Fibroblast of upper back skin (primary cell): ENCODE data around the gene SIGLEC7.

Experiments
- DNase-seq: peaks from one replicate; pipeline ENCODE4 v3.0.0-alpha.2; 2013

The SIGLEC7 gene

DNA sequence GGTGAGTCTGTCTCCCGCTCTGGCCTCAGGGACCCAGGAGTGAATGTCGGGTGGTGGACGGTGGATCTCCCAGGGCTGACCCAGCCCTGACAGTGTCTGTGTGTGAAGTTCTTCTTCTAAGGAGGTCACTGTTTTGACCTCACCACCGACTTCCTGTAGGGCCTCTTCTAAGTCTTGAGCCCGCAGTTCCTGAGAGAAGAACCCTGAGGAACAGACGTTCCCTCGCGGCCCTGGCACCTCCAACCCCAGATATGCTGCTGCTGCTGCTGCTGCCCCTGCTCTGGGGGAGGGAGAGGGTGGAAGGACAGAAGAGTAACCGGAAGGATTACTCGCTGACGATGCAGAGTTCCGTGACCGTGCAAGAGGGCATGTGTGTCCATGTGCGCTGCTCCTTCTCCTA is at the start of gene SIGLEC7:
Gene SIGLEC7, plus strand, starts transcription at position 183 of the 400 bp plus-strand sequence. Its CDS starts 69 bp downstream, at position 252.
- no peak for DNase-seq

DNA sequence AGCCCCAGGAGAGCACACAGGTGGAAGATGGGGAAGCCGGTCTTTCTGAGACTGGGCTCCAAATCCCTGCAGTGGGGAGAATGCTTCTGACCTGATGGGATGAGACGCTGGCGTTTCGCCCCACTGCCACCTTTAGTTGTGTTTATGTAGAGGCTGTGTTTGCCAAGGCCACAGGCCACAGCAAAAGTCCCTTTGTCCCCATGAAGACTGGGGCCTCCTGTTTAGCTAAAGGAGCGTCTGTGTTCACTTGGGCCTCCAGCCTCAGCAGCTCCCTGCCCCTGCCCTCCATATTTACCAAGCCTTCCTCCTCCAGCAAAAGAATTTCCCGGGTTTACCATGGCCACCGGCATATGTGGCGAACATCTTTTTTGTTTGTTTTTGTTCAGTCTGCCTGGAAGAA is 49.0 kb upstream of the SIGLEC7 start:
- DNase-seq: no peak

DNA sequence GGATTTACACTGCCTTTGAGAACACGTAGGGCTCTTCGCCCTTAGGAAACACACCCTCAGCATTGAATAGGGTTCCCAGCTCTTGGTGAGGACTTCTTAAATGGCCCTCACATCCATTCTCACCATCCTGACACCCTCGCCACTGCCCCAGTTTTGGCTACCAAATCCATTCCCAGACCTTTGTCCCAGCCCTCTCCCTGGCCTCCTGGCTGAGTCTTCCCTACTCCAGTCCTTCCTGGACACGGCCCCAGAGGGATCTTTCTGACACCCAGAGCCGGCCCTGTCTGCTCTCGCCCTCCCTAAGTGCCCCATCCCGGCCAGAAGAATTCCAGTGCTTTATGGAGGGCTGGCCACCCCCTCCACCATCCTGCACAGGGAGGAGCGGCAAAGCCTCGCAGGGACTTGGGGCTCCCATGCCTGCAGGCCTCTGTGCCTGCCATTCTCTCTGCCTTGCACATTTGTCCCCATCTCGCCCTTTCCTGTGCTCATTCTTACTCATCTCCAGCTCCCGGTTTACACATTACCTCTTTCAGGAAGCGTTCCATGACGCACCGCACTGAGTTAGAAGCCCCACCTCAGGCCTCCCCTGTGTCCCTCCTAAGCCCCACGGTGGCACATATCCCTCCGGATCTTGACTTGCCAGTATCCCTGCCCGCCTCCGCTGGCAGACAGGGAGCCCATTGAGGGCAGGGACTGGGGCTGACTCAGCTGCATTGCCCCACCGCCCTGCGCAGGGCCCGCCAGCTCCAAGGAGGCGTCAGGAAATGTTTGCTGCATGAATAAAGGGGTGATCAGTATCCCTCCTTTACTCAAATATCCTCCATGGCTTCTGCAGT is 48.4 kb upstream of the SIGLEC7 start:
- no peak for DNase-seq

DNA sequence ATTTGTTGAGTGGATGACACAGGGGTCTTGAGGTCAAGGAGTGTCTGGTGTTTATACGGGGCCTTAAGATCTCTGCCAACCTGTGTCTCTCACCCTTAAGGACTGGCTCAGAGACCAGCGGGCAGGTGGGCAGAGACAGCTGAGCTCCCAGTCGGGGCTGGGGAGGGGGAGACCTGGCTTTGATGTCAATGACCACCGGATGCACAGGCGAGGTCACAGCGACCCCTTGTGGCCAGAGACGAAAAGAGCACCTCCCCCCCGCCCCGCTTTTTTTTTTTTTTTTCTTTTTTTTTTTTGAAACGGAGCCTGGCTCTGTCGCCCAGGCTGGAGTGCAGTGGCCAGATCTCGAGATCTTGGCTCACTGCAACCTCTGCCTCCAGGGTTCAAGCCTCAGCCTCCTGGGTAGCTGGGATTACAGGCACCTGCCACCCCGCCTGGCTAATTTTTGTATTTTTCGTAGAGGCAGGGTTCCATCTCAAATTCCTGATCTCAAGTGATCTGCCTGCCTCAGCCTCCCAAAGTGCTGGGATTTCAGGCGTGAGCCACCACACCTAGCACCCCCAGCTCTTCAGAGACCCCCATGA is 47.3 kb upstream of the SIGLEC7 start:
- DNase-seq: no peak

DNA sequence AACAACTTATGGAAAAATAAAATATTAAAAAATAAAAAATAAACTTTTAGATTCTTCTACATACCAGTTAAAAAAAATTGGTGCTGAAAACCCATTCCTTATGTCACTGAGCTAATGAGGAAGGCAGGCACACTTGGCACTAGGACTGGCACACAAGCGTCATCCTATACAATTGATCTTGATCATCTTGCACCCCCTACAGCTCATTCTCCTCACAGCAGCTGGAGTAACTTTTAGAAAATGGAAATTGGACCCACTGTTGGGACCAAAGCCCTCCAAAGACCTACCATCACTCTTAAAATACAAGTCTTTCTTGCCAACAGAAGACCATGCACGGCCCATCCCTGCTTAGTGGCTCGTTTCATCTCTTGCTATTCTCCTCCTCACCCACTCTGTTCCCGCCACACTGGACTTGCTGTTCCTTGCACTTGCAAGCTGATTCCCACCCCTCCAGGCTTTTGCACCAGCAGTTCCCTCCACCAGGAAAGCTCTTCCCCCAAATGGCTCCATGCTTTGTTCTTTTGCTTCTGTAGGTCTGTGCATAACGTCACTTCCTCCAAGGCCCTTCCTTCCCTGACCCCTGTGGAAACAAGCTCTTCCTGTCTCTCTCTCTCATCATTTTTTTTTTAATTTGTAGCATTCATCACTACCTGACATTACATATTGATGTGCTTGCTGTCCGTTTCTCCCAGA is 45.5 kb upstream of the SIGLEC7 start:
- DNase-seq: no peak

DNA sequence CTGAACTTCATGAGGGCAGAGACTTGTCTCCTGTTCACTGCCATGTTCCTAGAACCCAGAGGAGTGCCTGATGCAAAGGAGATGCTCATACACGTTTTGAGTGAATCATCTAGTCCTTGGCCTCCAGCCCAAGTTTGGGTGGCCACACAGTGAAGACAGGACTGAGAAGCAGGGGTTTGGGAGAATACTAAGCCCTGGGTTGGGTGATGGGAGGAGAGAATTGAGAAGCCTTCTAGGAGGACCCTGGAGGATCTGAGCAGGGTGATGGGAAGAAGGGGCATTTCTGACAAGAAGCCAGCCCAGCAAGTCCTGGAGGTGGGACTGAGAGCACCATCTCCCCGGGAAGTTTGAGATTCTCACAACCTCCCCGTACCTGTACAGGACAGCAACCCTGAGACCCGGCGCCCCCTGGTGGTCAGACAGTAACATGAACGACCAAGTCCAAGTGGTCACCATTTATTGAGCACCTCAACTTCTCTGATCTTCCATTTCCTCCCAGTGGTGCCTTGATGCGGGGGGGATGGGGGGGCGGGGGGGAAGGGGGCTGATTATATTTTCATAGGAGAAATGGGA is 44.8 kb upstream of the SIGLEC7 start:
- DNase-seq: peak; percentile 71

DNA sequence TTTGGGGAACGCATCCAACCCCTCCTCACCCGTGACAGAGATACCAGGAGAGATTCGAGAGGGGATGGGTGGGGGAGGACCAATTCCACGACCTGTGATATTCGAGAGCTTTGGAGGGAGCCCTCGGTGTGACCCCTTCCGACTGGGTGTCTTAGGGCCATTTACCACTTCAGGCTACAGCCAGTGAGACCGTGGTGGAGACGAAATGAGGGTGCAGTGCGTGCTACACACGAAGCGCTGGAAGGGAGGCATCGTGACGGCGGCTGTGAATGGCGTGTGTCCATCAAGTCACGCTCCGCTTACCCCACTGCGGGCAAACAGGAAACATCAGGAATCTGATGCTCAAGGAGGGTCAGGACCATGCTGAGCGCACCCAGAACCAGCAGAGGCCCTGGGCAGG is 44.3 kb upstream of the SIGLEC7 start:
- DNase-seq: no peak

DNA sequence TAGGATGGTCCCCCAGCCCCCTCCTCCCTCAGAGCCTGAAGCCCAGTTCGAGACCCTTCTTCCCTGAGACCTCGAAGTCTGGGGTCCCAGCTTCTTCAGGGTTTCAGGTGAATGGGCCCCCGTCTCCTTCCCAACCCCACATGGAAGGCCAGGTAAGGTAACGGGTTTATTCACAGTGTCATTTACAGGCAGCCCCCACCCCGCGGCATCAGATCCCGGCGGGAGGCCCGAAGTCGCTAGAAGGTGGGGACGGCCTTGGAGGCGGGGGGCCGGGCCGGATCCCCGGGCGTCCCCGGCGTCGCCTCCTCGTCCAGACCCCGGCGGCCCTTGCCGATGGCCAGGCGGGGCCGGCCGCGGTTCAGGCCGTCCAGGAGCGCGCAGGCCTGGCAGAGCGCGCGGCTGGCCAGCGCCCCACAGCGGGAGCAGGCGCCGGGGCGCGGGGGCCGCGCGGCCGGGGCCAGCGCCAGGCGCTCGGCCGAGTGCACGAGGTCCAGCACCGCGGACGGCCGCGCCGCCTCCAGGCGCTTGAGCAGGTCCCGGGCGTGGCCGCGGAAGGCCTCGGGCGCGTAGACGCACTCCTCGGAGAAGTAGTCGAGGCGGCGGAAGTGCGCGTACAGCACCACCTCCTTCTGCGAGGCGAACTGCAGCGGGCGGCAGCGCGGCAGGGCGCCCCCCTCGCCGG is 43.6 kb upstream of the SIGLEC7 start:
- DNase-seq: peak; percentile 15

DNA sequence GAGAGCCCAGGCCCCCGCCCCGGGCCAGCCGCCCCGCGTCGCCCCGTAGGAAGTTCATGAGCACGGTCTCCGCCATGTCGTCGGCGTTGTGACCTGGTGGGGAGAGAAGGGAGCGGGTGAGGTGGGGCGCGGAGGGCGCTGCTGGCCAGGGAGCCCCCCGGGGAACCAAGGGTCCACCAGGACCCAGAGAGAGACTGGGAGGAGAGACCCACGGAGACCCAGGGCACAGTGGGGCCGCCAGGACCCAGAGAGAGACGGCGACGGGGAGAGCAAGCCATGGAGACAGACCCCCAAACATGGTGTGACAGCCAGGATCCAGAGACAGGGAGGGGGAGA is 43.1 kb upstream of the SIGLEC7 start:
- DNase-seq: no peak

DNA sequence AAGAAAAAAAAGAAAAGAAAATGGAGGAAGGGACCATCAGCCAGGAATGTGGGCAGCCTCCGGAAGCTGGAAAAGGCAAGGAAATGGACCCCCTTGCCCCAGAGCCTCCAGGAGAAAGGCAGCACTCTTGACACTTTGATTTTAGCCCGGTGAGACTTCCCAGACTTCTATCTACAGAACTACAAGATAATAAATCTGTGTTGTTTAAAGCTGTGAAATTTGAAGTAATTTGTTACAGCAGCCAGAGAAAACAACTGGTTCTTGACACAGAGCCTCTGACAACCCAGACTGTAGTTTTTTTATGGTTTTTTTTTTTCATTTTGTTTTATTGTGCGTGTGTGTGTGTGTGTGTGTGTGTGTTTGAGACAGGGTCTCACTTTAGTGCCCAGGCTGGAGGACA is 41.5 kb upstream of the SIGLEC7 start:
- no peak for DNase-seq

DNA sequence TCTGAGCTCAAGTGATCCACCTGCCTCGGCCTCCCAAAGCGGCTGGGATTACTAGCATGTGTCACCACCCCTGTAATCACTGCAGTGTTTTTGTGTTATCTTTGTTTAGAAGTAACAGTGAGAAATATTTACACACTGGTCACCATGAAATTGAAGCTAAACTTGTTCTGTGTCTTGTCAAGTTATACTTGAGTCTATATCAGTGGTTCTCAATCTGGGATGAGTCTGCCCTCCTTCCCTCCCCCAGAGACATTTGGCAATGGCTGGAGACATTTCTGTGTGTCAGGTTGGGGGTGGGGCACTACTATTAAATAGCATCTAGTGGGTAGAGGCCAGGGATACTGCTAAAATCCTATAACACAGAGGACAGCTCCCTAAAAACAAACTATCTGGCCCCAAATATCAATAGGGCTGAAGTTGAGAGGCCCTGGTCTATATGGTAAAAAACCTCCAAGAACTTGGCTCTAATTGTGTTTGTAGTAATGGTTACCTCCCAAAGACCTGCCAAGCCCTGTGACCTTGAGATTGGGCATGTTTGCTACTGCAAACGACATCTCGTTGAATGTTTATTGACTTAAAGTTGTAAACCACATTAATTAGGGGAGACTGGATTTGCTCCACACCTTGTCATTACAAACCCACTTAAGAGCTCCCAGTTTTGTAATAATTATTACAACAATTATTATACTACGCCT is 40.8 kb upstream of the SIGLEC7 start:
- DNase-seq: no peak

DNA sequence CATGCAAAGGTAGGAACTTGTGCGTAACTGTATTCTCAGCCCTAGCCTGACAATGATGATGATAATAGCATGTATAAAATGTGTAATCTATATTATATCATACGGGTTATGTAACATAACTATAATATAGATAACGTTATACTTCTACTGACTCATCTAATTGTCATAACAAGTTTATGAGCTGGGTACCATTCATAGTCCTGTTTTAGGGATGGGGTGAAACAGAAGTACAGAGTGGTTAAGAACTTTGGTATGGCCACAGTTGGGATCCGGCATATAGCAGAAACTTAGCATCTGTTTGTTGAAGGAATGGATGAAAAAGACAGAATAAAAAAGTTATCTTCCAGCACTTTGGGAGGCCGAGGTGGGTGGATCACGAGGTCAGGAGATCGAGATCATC is 39.1 kb upstream of the SIGLEC7 start:
- DNase-seq: no peak

DNA sequence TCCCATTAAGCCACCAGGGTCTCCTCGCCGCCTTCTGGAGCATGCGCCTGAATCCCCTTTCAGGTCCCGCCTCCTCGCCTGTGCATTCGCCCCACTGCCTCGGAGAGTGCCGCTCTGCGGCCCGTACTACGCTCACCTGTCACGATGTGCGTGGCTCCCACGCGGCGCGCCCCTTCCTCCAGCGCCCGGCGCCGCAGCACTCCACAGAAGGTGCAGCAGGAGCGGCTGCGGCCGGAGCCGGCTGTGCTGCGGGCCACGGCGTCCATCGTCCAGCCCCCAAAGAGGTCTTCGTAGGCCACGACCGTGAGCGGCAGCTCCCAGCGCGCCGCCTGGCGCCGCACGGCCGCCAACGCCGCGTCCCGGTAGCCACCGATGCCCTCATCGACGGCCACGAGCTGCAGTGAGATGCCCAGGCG is 38.2 kb upstream of the SIGLEC7 start:
- DNase-seq: no peak

DNA sequence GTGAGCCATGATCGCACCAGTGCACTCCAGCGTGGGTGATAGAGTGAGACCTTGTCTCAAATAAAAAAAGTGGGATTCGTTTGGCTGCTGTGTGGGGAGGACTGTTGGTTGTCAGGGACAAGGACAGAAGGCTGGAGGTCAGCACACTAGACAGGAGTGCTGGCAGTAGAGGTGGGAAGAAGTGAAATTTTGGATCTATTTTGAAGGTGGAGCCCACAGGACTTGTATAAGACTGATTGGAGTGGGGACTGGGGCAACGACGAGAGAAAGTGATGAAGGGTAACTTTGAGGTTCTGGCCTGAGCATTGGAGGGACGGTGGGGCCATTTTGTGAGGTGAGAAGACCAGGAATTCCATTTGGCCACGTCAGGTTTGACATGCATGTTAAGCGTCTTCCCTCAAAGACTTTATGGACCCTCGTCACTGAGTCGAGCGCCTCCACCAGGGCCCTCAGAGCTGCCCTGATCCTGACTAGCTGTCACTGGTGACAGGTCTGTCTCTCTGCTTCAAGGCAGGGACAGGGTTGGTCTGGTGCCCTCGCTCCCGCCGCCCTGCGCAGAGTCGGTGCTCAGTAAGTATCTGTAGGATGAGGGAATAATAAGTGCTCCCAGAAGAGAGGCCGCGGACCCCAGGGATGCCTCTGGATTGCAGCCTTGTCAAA is 34.6 kb upstream of the SIGLEC7 start:
- DNase-seq: peak; percentile 34

DNA sequence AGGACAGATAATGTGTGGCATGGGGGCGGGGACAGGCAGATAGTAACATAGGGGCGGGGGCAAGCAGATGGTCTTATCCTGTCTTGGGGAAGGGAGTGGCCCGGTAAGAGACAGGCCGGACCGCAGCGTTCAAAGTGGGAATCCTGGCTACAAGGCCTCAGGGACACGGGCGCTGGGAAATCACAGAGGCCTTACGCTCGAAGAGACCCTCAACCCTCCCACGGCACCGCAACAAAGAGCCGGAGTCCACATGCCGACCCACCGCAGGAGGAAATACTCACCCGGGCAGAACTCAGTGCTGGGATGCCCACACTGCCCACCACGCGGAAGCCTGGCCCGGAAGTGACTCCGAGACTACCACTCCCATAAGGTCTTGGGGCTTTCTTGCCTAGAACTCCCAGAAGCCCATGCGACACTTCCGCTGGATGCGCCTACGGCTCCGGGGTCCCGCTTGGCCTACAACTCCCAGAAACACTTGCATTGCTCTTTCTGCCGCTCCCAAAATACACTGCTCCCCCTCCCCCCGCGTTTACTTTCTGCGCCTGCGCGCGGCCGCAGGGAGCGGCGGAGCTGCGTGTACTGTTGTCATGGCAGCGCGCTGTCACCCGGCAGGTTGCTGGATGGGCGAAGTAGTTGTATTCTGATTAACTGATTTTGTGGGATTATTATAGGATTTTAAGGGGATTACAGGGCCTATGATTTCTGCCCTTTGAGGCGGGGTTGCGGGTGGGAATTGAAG is 33.9 kb upstream of the SIGLEC7 start, which contains the start of gene CTU1:
Gene CTU1, minus strand, starts transcription at position 344 of the 739 bp plus-strand sequence. CDS start 3,840 bp downstream, outside the sequence.
- peak; percentile 99 for DNase-seq

DNA sequence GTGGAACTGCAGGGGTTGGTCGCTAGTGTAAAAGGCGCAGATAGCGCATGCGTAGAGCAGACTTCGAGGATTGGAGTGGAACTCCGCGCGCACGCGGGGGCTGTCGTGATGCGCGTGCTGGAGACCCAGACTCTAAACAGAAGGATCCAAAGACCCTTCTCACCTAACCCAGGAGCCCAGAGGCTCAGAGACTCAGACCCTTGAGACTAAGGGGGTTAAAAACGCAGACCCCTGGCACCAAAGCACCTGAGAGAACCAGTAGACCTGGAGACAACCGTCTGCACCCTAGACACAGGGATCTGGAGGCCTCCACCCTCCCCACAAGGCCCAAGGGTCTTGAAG is 33.3 kb upstream of the SIGLEC7 start:
- DNase-seq: no peak

DNA sequence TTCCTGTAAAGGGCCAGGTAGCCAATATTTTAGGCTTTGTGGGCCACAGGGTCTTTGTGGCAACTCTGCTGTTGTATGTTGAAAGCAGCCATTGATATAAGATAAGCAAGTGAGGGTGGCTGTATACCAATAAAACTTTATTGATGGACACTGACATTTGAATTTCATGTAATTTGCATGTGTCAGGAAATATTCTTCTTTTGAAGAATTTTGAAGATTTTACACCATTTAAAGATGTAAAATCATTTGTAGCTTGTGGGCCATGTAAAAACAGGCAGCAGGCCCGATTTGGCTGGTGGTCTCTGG is 31.5 kb upstream of the SIGLEC7 start:
- no peak for DNase-seq

DNA sequence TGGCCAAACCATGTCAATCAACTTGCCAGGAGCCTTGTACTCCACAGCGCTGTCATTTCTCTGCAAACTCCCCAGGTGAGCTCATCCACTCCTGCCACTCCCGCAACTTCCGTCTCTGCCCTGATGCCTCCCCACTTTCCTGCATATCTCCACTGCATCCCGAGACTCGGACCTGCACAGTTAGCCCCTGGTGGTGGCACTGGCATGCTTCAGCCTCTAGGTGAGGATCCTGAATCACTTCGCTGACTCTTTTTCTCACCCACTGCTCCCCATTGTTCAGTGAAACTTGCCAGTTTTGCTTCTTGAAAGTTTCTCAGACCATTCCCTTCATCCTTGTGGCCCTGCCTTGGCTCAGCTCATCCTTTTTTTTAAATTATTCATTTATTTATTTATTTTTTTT is 30.5 kb upstream of the SIGLEC7 start:
- DNase-seq: no peak

DNA sequence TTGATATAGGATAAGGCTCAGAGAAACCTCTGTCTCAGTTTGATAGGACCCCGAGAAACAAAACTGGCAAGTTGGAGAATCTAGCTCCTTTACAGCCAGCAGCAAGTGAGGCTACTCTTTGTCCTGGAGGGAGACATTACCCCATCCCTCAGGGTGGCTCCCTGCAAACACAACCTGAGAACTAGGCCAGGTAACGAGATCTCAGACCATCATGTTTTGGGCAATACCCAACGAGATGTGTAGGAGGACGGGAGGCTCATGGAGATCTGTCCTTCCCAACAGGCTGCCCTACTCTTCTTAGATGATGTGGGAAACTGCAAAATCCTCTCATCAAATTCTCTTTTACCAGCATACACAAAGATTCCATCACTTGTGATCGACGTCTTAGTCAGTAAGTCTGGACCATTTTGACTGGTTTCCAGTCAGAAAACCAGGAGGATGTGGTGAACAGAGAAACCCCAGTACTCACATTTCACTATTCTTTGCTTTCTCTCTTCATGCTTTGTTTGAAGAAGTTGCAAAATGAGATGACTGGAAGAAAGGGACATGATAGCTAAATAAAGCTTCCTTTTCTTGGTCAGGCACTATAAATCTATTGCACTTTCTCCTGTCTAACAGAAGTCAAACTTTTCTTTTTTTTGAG is 27.9 kb upstream of the SIGLEC7 start:
- no peak for DNase-seq

DNA sequence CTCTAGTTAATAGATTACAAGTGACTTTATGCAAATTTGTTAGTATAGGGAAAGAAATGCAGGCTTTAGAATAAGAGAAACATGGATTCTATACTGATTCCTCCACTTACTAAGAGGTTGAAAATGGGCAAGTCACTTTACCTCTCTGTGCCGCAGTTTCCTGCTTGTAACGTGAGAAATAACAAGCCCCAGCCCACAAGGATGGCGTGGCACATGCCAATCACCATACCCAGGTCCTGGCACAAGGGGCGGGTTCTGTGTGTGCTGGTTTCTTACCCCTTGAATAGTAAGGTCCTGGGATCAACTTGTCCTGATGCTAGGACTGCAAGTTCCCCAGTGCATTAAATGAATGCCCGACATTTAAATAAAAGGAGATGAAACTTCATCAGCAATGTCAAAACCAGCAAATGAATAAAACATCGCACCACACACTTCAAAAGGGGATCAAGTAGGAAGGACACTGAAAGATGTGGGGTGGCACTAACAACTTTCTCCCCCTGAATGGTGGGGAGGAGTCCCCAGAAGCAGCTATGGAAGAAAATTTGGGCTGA is 25.3 kb upstream of the SIGLEC7 start:
- DNase-seq: no peak

DNA sequence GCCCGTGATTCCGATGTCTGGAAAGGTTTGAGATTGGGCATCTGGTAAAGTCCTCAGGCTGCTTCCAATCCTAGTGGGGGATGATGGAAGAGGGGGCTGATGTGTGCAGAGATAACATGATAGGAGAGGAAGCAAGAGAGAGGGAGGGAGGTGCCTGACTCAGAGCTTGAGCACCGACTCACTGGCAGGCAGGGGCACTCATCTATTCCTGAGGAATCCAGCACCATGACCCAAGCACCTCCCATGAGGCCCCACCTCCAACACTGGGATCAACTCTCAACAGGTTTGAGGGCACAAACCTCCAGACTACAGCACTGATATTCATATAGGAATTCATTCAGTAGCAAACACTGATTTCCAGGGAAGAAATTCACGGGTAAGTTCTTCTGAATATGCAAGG is 23.0 kb upstream of the SIGLEC7 start:
- DNase-seq: no peak
